OCI-LY7 (cell line): ENCODE data around the gene EXOSC7. TPM values are rescaled to one million over a fixed set of nuclear protein-coding genes. Genes with fewer than 3 reads are reported as not detected.

Experiments used
- small RNA-seq: library from RNA; depleted of rRNA; stranded (forward); fragments of <200 nt; gene quantifications from one replicate; pipeline ENCODE3, GENCODE V24; 2014
- total RNA-seq, 2 experiments: library from RNA; depleted of rRNA in 1 of 2; stranded (reverse); fragments of >200 nt in 1 of 2; shearing (Covaris generic) in 1 of 2; gene quantifications; 2 replicates each; pipeline ENCODE4 v1.2.3, GENCODE V29; 2014 to 2022

The EXOSC7 gene
- total RNA-seq, 2 experiments from 2014 or later, result 60.3 to 65.3 TPM

Small RNAs within 50 kb of the gene (small RNA-seq; reads per million reads assigned to genes)
- gene RNU5B-3P, result 1.4 reads per million, percentile 65 among the genes with 10 or more reads in this experiment

Other genes starting within 250 kb of the EXOSC7 start
- 2.1 and 3.4 TPM in 2 replicates for gene ZNF501, start 246.6 kb upstream of the EXOSC7 start, total RNA-seq (2014; rRNA removed; shearing (Covaris generic))
- gene ZNF501, start 246.6 kb upstream of the EXOSC7 start, total RNA-seq (2022), result 0.88 and 1.4 TPM in 2 replicates
- gene KIAA1143, start 214.6 kb upstream of the EXOSC7 start, total RNA-seq (2014; rRNA removed; shearing (Covaris generic)), result 17.2 and 18.7 TPM in 2 replicates
- 39.1 and 46.7 TPM in 2 replicates for gene KIAA1143, start 214.6 kb upstream of the EXOSC7 start, total RNA-seq (2022)
- gene KIF15, start 214.4 kb upstream of the EXOSC7 start, total RNA-seq (2014; rRNA removed; shearing (Covaris generic)), result 44.9 and 51.8 TPM in 2 replicates
- 37.0 and 41.1 TPM in 2 replicates for gene KIF15, start 214.4 kb upstream of the EXOSC7 start, total RNA-seq (2022)
- 21.2 and 24.6 TPM in 2 replicates for gene TMEM42, start 114.3 kb upstream of the EXOSC7 start, total RNA-seq (2014; rRNA removed; shearing (Covaris generic))
- 19.3 and 21.1 TPM in 2 replicates for gene TMEM42, start 114.3 kb upstream of the EXOSC7 start, total RNA-seq (2022)
- gene TGM4, start 101.6 kb upstream of the EXOSC7 start, total RNA-seq (2014; rRNA removed; shearing (Covaris generic)), result not detected in 2 replicates
- gene TGM4, start 101.6 kb upstream of the EXOSC7 start, total RNA-seq (2022), result not detected in 2 replicates
- gene ZDHHC3, start 70 bp upstream of the EXOSC7 start, total RNA-seq (2014; rRNA removed; shearing (Covaris generic)), result 50.8 and 53.1 TPM in 2 replicates
- gene ZDHHC3, start 70 bp upstream of the EXOSC7 start, total RNA-seq (2022), result 53.6 and 63.6 TPM in 2 replicates
- gene CLEC3B, start 50.1 kb downstream of the EXOSC7 start, total RNA-seq (2014; rRNA removed; shearing (Covaris generic)), result 1.3 TPM in 1 of 2 replicates, not detected in the other
- not detected in 2 replicates for gene CLEC3B, start 50.1 kb downstream of the EXOSC7 start, total RNA-seq (2022)
- gene CDCP1, start 170.1 kb downstream of the EXOSC7 start, total RNA-seq (2014; rRNA removed; shearing (Covaris generic)), result not detected in 2 replicates
- gene CDCP1, start 170.1 kb downstream of the EXOSC7 start, total RNA-seq (2022), result 0.07 TPM in 1 of 2 replicates, not detected in the other